H1 (cell line): ENCODE measurements around the gene RBM20. TPM values are rescaled to one million over a fixed set of nuclear protein-coding genes. Genes with fewer than 3 reads are reported as not detected.

Experiments
- CEBPB ChIP-seq: IDR thresholded peaks from 2 replicates; pipeline ENCODE4 v1.6.1; 2012; ENCODE audit warnings: low read depth, low read length
- SIRT6 ChIP-seq: IDR thresholded peaks from one replicate; pipeline ENCODE4 v1.7.1; 2012; ENCODE audit warnings: low read length, inconsistent platforms
- polyA plus RNA-seq, 7 experiments: library from polyadenylated mRNA; depleted of rRNA in 3 of 7; stranded (reverse) in 5 of 7; unstranded in 2 of 7; fragments of >200 nt in 5 of 7; fragments of 200-250 nt in 2 of 7; gene quantifications; 1 replicate in 5 of 7; 2 replicates in 1 of 7; 4 replicates in 1 of 7; pipeline versions ENCODE4 v1.2.1 to v1.2.3, GENCODE V29; 2011 to 2013; ENCODE audit warnings: missing spikeins in 2 of 7, mixed read lengths in 2 of 7
- total RNA-seq: library from RNA; stranded (reverse); fragmentation: NEBNext Ultra II Directional; extraction: Animal tissue kit (Norgen Biotek cat#: 25700); gene quantifications from 2 replicates; pipeline ENCODE4 v1.2.1, GENCODE V29; 2021
- TF ChIP-seq, protein P1 (sequence below): fragments of 300-600 bp; sonication (generic); IDR thresholded peaks from 2 replicates; pipeline ENCODE4 v1.7.1; 2012; ENCODE audit warnings: low read length, moderate library complexity, mild to moderate bottlenecking, inconsistent platforms; ENCODE audit not compliant: insufficient replicate concordance

RBM20 gene
- total and polyA plus RNA-seq, 2 of the 8 experiments (the other 6 are each of a cell fraction or from before 2014, with no cell fraction given) = 0.05 to 0.63 TPM

- TF ChIP-seq, protein P1, sequence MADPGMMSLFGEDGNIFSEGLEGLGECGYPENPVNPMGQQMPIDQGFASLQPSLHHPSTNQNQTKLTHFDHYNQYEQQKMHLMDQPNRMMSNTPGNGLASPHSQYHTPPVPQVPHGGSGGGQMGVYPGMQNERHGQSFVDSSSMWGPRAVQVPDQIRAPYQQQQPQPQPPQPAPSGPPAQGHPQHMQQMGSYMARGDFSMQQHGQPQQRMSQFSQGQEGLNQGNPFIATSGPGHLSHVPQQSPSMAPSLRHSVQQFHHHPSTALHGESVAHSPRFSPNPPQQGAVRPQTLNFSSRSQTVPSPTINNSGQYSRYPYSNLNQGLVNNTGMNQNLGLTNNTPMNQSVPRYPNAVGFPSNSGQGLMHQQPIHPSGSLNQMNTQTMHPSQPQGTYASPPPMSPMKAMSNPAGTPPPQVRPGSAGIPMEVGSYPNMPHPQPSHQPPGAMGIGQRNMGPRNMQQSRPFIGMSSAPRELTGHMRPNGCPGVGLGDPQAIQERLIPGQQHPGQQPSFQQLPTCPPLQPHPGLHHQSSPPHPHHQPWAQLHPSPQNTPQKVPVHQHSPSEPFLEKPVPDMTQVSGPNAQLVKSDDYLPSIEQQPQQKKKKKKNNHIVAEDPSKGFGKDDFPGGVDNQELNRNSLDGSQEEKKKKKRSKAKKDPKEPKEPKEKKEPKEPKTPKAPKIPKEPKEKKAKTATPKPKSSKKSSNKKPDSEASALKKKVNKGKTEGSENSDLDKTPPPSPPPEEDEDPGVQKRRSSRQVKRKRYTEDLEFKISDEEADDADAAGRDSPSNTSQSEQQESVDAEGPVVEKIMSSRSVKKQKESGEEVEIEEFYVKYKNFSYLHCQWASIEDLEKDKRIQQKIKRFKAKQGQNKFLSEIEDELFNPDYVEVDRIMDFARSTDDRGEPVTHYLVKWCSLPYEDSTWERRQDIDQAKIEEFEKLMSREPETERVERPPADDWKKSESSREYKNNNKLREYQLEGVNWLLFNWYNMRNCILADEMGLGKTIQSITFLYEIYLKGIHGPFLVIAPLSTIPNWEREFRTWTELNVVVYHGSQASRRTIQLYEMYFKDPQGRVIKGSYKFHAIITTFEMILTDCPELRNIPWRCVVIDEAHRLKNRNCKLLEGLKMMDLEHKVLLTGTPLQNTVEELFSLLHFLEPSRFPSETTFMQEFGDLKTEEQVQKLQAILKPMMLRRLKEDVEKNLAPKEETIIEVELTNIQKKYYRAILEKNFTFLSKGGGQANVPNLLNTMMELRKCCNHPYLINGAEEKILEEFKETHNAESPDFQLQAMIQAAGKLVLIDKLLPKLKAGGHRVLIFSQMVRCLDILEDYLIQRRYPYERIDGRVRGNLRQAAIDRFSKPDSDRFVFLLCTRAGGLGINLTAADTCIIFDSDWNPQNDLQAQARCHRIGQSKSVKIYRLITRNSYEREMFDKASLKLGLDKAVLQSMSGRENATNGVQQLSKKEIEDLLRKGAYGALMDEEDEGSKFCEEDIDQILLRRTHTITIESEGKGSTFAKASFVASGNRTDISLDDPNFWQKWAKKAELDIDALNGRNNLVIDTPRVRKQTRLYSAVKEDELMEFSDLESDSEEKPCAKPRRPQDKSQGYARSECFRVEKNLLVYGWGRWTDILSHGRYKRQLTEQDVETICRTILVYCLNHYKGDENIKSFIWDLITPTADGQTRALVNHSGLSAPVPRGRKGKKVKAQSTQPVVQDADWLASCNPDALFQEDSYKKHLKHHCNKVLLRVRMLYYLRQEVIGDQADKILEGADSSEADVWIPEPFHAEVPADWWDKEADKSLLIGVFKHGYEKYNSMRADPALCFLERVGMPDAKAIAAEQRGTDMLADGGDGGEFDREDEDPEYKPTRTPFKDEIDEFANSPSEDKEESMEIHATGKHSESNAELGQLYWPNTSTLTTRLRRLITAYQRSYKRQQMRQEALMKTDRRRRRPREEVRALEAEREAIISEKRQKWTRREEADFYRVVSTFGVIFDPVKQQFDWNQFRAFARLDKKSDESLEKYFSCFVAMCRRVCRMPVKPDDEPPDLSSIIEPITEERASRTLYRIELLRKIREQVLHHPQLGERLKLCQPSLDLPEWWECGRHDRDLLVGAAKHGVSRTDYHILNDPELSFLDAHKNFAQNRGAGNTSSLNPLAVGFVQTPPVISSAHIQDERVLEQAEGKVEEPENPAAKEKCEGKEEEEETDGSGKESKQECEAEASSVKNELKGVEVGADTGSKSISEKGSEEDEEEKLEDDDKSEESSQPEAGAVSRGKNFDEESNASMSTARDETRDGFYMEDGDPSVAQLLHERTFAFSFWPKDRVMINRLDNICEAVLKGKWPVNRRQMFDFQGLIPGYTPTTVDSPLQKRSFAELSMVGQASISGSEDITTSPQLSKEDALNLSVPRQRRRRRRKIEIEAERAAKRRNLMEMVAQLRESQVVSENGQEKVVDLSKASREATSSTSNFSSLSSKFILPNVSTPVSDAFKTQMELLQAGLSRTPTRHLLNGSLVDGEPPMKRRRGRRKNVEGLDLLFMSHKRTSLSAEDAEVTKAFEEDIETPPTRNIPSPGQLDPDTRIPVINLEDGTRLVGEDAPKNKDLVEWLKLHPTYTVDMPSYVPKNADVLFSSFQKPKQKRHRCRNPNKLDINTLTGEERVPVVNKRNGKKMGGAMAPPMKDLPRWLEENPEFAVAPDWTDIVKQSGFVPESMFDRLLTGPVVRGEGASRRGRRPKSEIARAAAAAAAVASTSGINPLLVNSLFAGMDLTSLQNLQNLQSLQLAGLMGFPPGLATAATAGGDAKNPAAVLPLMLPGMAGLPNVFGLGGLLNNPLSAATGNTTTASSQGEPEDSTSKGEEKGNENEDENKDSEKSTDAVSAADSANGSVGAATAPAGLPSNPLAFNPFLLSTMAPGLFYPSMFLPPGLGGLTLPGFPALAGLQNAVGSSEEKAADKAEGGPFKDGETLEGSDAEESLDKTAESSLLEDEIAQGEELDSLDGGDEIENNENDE = no peak
- no peak for TF ChIP-seq CEBPB
- no peak for TF ChIP-seq SIRT6
Measured at GRCh38 chr10:110612087-110612486, 32.0 kb upstream of the RBM20 start (continued).
